ENCODE measurements around the gene AIRE.

The AIRE gene

DNA sequence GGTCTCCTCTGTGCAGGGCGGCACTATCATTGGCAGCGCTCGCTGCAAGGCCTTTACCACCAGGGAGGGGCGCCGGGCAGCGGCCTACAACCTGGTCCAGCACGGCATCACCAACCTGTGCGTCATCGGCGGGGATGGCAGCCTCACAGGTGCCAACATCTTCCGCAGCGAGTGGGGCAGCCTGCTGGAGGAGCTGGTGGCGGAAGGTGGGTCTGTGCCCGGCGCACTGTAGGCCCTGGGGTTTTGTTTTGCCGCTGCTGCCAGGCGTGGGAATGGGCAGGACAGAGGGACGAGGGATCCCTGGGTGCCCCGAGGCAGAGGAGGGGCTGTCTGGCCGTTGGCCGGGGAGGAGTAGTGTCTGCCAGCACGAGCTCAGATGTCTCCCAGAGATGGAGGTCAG is 26.4 kb downstream of the AIRE start:
- no peak overlapping the region for H3K4me3 ChIP-seq (ENCODE audit: control insufficient read depth, low read depth, low read length)
- TF ChIP-seq, protein P1, sequence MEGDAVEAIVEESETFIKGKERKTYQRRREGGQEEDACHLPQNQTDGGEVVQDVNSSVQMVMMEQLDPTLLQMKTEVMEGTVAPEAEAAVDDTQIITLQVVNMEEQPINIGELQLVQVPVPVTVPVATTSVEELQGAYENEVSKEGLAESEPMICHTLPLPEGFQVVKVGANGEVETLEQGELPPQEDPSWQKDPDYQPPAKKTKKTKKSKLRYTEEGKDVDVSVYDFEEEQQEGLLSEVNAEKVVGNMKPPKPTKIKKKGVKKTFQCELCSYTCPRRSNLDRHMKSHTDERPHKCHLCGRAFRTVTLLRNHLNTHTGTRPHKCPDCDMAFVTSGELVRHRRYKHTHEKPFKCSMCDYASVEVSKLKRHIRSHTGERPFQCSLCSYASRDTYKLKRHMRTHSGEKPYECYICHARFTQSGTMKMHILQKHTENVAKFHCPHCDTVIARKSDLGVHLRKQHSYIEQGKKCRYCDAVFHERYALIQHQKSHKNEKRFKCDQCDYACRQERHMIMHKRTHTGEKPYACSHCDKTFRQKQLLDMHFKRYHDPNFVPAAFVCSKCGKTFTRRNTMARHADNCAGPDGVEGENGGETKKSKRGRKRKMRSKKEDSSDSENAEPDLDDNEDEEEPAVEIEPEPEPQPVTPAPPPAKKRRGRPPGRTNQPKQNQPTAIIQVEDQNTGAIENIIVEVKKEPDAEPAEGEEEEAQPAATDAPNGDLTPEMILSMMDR (conservative IDR thresholded peaks at IDR 0.05; ENCODE audit: control insufficient read depth, insufficient read depth, low read depth, low read length): no peak
- DNase-seq (ENCODE audit: low read depth): no peak

DNA sequence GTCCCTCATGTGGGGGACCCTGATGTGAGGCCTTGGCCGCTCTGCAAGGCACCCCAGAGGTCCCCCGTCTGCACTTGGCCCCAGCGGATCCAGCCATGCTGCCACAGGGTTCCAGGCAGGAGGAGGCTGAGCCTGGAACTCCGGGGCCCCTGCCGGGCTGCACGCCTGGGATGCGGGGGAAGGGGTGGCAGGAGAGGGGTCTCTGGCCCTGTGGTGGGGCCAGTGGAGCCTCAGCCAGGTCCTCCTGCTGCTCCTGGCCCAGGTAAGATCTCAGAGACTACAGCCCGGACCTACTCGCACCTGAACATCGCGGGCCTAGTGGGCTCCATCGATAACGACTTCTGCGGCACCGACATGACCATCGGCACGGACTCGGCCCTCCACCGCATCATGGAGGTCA is 27.0 kb downstream of the AIRE start:
- H3K4me3 ChIP-seq (ENCODE audit: control insufficient read depth, low read depth, low read length): no peak overlapping the region
- TF ChIP-seq, protein P1 (conservative IDR thresholded peaks at IDR 0.05; ENCODE audit: control insufficient read depth, insufficient read depth, low read depth, low read length): no peak
- DNase-seq (ENCODE audit: low read depth): no peak

DNA sequence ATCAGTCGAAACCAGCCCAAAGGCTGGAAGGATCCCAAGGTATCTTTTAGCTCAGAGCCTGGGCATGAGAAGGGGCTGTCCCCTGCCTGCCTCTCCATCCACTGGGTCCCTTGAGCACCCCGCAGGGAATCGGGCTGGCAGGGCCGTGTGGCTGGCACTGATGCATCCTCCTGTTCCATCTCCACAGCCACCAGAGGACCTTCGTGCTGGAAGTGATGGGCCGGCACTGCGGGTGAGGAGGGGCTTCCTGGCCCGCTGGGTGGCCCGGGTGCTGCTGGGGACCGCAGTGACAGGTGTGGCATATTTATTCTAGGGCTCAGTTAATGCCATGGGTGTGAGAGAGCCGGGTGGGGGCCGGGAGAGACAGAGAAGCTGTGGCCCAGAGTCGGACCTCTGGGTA is 27.8 kb downstream of the AIRE start:
- DNase-seq (ENCODE audit: low read depth): no peak
- H3K4me3 ChIP-seq (ENCODE audit: control insufficient read depth, low read depth, low read length): no peak overlapping the region
- TF ChIP-seq, protein P1 (conservative IDR thresholded peaks at IDR 0.05; ENCODE audit: control insufficient read depth, insufficient read depth, low read depth, low read length): no peak

DNA sequence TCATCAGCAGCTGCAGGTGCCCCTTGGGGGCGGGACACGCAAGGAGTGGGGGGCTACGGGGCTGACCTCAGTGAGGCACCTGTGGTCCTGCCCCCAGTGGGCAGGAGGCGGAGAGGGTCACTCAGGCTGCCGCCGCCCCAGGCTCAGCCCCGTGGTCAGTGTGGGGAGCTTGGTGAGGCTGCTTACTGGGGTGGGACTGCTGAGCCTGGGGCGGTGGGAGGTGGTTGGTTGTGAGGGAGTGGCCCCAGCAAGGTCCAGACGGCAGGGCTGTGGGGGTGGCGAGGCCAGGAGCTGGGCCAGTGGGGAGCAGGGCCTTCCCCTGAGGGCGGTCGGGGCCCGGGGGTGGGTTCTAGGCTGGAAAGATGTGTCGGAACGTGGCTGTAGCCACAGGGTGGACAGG is 28.5 kb downstream of the AIRE start:
- TF ChIP-seq, protein P1 (conservative IDR thresholded peaks at IDR 0.05; ENCODE audit: control insufficient read depth, insufficient read depth, low read depth, low read length): no peak
- no peak for DNase-seq (ENCODE audit: low read depth)
- H3K4me3 ChIP-seq (ENCODE audit: control insufficient read depth, low read depth, low read length): no peak overlapping the region

DNA sequence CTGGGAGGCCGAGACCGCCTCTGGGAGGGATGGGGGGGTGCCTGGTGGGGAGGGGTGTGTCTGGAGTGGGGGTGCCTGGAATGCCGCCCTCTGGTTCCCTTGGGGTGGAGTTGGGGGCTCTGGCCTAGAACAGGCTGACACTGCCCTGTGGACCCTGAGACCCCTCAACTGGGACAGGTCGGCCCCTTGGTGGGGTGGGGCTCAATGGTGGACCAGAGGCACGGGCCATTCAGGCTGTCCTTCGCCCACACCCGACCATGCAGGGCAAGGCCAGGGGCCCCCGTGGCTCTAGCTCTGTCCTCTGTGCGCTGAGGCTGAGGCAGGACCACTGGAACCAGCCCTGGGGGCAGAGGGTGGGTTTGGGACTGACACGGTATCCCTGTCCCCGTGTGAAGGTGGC is 28.9 kb downstream of the AIRE start:
- TF ChIP-seq, protein P1 (conservative IDR thresholded peaks at IDR 0.05; ENCODE audit: control insufficient read depth, insufficient read depth, low read depth, low read length): no peak
- no peak overlapping the region for H3K4me3 ChIP-seq (ENCODE audit: control insufficient read depth, low read depth, low read length)
- no peak for DNase-seq (ENCODE audit: low read depth)

DNA sequence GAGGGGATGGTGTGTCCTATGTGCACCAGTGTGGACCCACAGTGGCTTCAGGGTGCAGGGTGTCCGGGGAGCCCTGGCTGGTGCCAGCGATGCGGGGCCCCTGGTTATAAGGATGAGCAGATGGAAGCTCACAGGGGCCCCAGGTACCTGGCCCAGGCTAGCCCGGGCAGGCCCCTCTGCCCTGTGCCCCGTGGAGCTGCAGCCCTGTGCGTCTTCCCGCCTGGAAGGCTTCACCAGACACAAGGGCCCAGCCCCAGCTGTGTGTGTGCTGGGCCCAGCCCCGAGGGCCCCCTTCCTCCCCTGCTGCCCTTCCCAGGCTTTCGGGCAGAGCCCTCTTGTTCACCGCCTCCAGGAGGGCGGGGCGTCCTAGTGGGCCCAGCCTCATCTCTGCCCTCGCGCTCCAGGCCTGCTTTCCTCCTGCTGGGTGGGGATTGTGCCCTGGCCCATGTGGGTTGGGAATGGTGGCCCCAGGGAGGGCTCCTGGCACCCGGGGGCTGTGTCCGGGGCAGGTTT is 30.1 kb downstream of the AIRE start:
- TF ChIP-seq, protein P1 (conservative IDR thresholded peaks at IDR 0.05; ENCODE audit: control insufficient read depth, insufficient read depth, low read depth, low read length): no peak
- DNase-seq (ENCODE audit: low read depth): no peak

More for the DNA sequence above, 30.1 kb downstream of the AIRE start:
- no peak overlapping the region for H3K4me3 ChIP-seq (ENCODE audit: control insufficient read depth, low read depth, low read length)

All from fibroblast of mammary gland (primary cell).